PC-3 (cell line): ENCODE results near the gene KDM6A. TPM values are rescaled to one million over a fixed set of nuclear protein-coding genes. Genes with fewer than 3 reads are reported as not detected.

ENCODE experiments used
- ATAC-seq: fragments of 200-7000 bp; cut with Tn5 transposase; 2 replicates; pipeline ENCODE4 v1.9.1; 2020; ENCODE audit warnings: mild to moderate bottlenecking, moderate library complexity
- BruUV-seq: library from RNA; stranded (reverse); fragments of 400-500 nt; replicated peaks from 2 replicates; lab custom pipeline; 2021; lab: Mats Ljungman, UMichigan
- CTCF ChIA-PET: fragments of 300-600 bp; sonication (Branson Sonifier 250); formaldehyde crosslinking; loops from one replicate; lab custom pipeline; 2022; ENCODE audit warnings: antibody characterized with exemption; lab: Charles Lee
- POLR2A ChIA-PET: fragments of 300-600 bp; sonication (Branson Sonifier 250); formaldehyde crosslinking; loops from one replicate; lab custom pipeline; 2022; ENCODE audit warnings: antibody characterized with exemption; ENCODE audit not compliant: unreplicated experiment; lab: Charles Lee
- DNase-seq: peaks from one replicate; pipeline ENCODE4 v3.0.0-alpha.2; 2015
- H2AFZ ChIP-seq: fragments of 300-600 bp; sonication (generic); 2 replicates; pipeline ENCODE4 v1.6.0; 2016; ENCODE audit warnings: antibody characterized with exemption, low read length
- H3F3A ChIP-seq: fragments of 300-600 bp; sonication (generic); one replicate; pipeline ENCODE4 v1.6.0; 2017; ENCODE audit warnings: antibody characterized with exemption, low read length, control low read depth, mild to moderate bottlenecking; ENCODE audit not compliant: unreplicated experiment
- H3K27ac ChIP-seq: fragments of 300-600 bp; sonication (generic); 2 replicates; pipeline ENCODE4 v1.5.1; 2016; ENCODE audit warnings: mild to moderate bottlenecking, low read length
- H3K27me3 ChIP-seq: fragments of 300-600 bp; sonication (generic); 2 replicates; pipeline ENCODE4 v1.6.1; 2016; ENCODE audit warnings: low read length, mixed read lengths
- H3K36me3 ChIP-seq: fragments of 300-600 bp; sonication (generic); 2 replicates; pipeline ENCODE4 v1.6.1; 2016; ENCODE audit warnings: low read depth, mixed run types, low read length, mixed read lengths
- H3K4me1 ChIP-seq: fragments of 300-600 bp; sonication (generic); 2 replicates; pipeline ENCODE4 v1.5.1; 2016; ENCODE audit warnings: low read length; ENCODE audit not compliant: insufficient read depth
- H3K4me2 ChIP-seq: fragments of 300-600 bp; sonication (generic); 2 replicates; pipeline ENCODE4 v1.6.0; 2016; ENCODE audit warnings: low read length
- H3K4me3 ChIP-seq: fragments of 300-600 bp; sonication (generic); 2 replicates; pipeline ENCODE4 v1.5.1; 2016; ENCODE audit warnings: mild to moderate bottlenecking, low read length, mixed read lengths
- H3K79me2 ChIP-seq: fragments of 300-600 bp; sonication (generic); 2 replicates; pipeline ENCODE4 v1.6.1; 2017; ENCODE audit warnings: low read length, mixed read lengths
- H3K9ac ChIP-seq: fragments of 300-600 bp; sonication (generic); 2 replicates; pipeline ENCODE4 v1.6.0; 2016; ENCODE audit warnings: mild to moderate bottlenecking, low read length
- H3K9me2 ChIP-seq: fragments of 300-600 bp; sonication (generic); replicated peaks from 2 replicates; pipeline ENCODE4 v1.6.1; 2016; ENCODE audit warnings: mixed run types, low read length, mixed read lengths
- H3K9me3 ChIP-seq: fragments of 300-600 bp; sonication (generic); 2 replicates; pipeline ENCODE4 v1.6.1; 2016; ENCODE audit warnings: low read length, mixed read lengths
- H4K20me1 ChIP-seq: fragments of 300-600 bp; sonication (generic); 2 replicates; pipeline ENCODE4 v1.6.1; 2016; ENCODE audit warnings: low read length, mixed read lengths
- EZH2 ChIP-seq: fragments of 300-600 bp; sonication (generic); IDR thresholded peaks from one replicate; pipeline ENCODE4 v1.6.1; 2017; ENCODE audit warnings: antibody characterized with exemption, mild to moderate bottlenecking, low read length; ENCODE audit not compliant: unreplicated experiment
- EZH2phosphoT487 ChIP-seq: fragments of 300-600 bp; sonication (generic); IDR thresholded peaks from 2 replicates; pipeline ENCODE4 v1.6.1; 2018; ENCODE audit warnings: mild to moderate bottlenecking, antibody characterized with exemption, low read length, borderline replicate concordance
- intact Hi-C: fragments of 100-400 bp; cut with micrococcal nuclease; formaldehyde crosslinking; loops from 2 replicates; pipeline ENCODE4 v1.9.0; 2023
- total RNA-seq: library from RNA; depleted of rRNA; stranded (reverse); fragments of >200 nt; gene quantifications from 2 replicates; pipeline ENCODE4 v1.2.3, GENCODE V29; 2014
- TF ChIP-seq, protein P1 (sequence below): fragments of 300-600 bp; sonication (generic); conservative IDR thresholded peaks from 2 replicates; pipeline ENCODE4 v1.5.1; 2017; ENCODE audit warnings: antibody characterized with exemption, low read depth, mild to moderate bottlenecking, low read length

The KDM6A gene
- total RNA-seq, 1 experiment from 2014 or later = 31.3 TPM

DNA sequence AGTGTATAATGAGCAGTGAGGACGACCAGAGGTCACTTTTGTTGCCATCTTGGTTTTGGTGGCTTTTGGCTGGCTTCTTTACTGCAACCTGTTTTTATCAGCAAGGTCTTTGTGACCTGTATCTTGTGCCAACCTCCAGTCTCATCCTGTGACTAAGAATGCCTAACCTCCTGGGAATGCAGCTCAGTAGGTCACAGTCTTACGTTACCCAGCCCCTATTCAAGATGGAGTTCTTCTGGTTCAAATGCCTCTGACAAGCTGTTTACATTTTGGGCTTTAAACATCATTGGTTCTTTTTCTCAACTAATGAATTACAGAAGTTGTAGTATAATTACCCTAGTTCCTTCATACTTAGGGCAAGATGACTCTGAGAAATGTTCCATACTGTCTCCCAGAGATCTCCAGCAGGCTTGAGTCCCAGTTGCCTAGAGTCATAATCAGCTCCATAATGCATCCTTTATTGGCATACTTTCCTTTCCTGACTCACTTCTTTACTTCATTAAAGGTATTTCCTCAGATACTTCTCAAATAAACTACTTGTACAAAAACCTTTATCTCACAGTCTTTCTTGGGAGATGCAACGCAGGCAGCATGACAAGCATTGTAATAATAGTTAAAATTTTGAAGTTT, 136.5 kb downstream of the KDM6A start:
- ChIA-PET CTCF (no interaction called here), POLR2A (no interaction called here)
- Histone ChIP-seq H3K27ac (peak overlapping the region; percentile 78), H3K9ac (peak overlapping the region; percentile 23; the same call in 1 of the 2 replicates), H3K36me3 (0 out of 2 replicates have a peak, but pooled peaks cover 3% of the 10 kb centered on the region), H3F3A (no peaks in the 10 kb centered on the region), H3K9me2 (no peaks in the 10 kb centered on the region), H3K4me2 (peak overlapping the region; percentile 63), H4K20me1 (0 out of 2 replicates have a peak, but pooled peaks cover 3% of the 10 kb centered on the region), H3K27me3 (no peaks in the 10 kb centered on the region), H3K79me2 (peaks cover 73% of the 10 kb centered on the region), H3K9me3 (no peaks in the 10 kb centered on the region), H3K4me3 (peak overlapping the region; percentile 18; the same call in 1 of the 2 replicates), H3K4me1 (peaks cover 75% of the 10 kb centered on the region), H2AFZ (no peak overlapping the region)
- no TSS peak for BruUV-seq
- TF ChIP-seq EZH2phosphoT487 (no peak), EZH2 (no peak)
- TF ChIP-seq, protein P1, sequence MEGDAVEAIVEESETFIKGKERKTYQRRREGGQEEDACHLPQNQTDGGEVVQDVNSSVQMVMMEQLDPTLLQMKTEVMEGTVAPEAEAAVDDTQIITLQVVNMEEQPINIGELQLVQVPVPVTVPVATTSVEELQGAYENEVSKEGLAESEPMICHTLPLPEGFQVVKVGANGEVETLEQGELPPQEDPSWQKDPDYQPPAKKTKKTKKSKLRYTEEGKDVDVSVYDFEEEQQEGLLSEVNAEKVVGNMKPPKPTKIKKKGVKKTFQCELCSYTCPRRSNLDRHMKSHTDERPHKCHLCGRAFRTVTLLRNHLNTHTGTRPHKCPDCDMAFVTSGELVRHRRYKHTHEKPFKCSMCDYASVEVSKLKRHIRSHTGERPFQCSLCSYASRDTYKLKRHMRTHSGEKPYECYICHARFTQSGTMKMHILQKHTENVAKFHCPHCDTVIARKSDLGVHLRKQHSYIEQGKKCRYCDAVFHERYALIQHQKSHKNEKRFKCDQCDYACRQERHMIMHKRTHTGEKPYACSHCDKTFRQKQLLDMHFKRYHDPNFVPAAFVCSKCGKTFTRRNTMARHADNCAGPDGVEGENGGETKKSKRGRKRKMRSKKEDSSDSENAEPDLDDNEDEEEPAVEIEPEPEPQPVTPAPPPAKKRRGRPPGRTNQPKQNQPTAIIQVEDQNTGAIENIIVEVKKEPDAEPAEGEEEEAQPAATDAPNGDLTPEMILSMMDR = no peak
- DNase-seq (peak; percentile 78), ATAC-seq (peak; percentile 56)
- intact Hi-C loops = no loop called here

DNA sequence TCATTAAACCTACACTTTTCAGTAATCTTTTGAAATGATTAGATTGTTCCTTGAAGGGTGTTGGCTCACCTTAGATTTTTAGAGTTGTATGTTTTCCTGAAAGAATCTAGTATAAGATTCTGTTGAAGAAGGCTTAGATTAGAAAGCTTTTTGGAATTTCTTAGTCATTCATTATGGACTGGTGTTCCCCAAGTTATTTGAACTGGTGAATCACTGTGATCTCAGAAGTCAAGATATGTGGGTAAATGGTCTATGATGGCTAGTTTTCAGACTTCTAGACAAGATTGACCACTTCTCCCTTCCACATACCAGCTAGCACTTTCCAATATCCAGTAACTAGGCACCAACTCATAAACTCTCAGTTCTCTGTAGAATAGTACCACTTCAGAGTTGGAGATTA, 138.1 kb downstream of the KDM6A start:
- H3K9me3 ChIP-seq = no peaks in the 10 kb centered on the region
- H3K36me3 ChIP-seq = 0 out of 2 replicates have a peak, but pooled peaks cover 3% of the 10 kb centered on the region
- ChIA-PET POLR2A (no interaction called here), CTCF (no interaction called here)
- 0 out of 2 replicates have a peak overlapping the region, but pooled peaks have one; percentile 34 for H3K4me3 ChIP-seq
- no peaks in the 10 kb centered on the region for H3K27me3 ChIP-seq
- no TSS peak for BruUV-seq
- peak overlapping the region; percentile 60 for H3K4me2 ChIP-seq
- H3K4me1 ChIP-seq = peaks cover 63% of the 10 kb centered on the region
- intact Hi-C loops = no loop called here
- peak overlapping the region; percentile 78 for H3K27ac ChIP-seq
- no peaks in the 10 kb centered on the region for H3K9me2 ChIP-seq
- 0 out of 2 replicates have a peak, but pooled peaks cover 3% of the 10 kb centered on the region for H4K20me1 ChIP-seq
- peak; percentile 85 for DNase-seq
- no peak for TF ChIP-seq EZH2
- TF ChIP-seq EZH2phosphoT487 = no peak
- TF ChIP-seq, protein P1 = no peak
- peak; percentile 63 for ATAC-seq
- peaks cover 78% of the 10 kb centered on the region for H3K79me2 ChIP-seq
- no peak overlapping the region for H2AFZ ChIP-seq
- H3F3A ChIP-seq = no peaks in the 10 kb centered on the region
- peak overlapping the region; percentile 22; the same call in 1 of the 2 replicates for H3K9ac ChIP-seq

DNA sequence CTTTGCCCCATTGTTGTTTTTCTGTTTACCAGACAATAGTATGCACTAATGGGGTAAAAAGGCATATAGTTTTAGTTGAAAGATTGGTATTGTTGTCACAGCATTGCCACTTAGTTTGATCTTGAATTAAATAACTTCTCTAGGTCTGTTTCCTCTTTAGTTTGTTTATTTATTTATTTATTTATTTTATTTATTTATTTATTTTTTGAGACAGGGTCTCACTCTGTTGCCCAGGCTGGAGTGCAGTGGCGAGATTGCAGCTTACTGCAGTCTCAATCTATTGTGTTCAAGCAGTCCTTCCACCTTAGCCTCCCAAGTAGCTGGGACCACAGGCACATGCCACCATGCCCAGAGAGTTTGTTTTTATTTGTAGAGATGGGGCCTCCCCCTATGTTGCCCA, 138.6 kb downstream of the KDM6A start:
- Histone ChIP-seq H3K4me3 (no peak overlapping the region), H3K4me2 (peak overlapping the region; percentile 60; the same call in 1 of the 2 replicates), H3K27ac (peak overlapping the region; percentile 78), H3K4me1 (peaks cover 58% of the 10 kb centered on the region), H3K79me2 (peaks cover 81% of the 10 kb centered on the region), H3K9me2 (no peaks in the 10 kb centered on the region), H3K36me3 (0 out of 2 replicates have a peak, but pooled peaks cover 3% of the 10 kb centered on the region), H3K9ac (no peak overlapping the region), H3K27me3 (no peaks in the 10 kb centered on the region), H4K20me1 (0 out of 2 replicates have a peak, but pooled peaks cover 3% of the 10 kb centered on the region), H3F3A (no peaks in the 10 kb centered on the region), H3K9me3 (no peaks in the 10 kb centered on the region), H2AFZ (no peak overlapping the region)
- intact Hi-C loops = no loop called here
- no TSS peak for BruUV-seq
- ChIA-PET POLR2A (no interaction called here), CTCF (no interaction called here)
- ATAC-seq (no peak), DNase-seq (no peak)
- TF ChIP-seq, protein P1 = no peak
- TF ChIP-seq EZH2 (no peak), EZH2phosphoT487 (no peak)
